ENCODE results near the gene TMEM109. TPM values are rescaled to one million over a fixed set of nuclear protein-coding genes. Genes with fewer than 3 reads are reported as not detected.
"Not testable (repeated sequence)": the region's sequence is repeated elsewhere in the genome, so short reads cannot be mapped to it uniquely, and the experiment has no call there.

Gene TMEM109
- total RNA-seq, 1 experiment from 2014 or later: 43.5 TPM

DNA sequence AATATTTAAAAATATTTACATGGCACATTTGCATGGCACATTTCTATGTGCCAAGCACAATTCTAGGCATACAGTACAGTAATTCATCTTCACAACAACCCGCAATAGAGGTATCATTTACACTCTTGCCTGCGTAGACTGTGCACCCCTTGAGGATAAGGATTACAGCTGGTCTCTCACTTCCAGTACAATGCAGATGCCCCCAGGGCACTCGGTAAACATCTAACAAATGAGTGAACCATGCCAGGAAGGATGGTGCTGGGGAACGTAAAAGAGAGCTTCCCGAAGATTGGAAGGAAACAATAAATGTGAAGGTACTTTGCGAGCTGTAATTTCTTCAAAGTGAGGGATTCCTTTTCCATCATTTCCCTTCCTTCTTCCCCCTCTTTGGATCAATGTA is 8.9 kb upstream of the TMEM109 start:
- in situ Hi-C loops (cut with HindIII; ENCODE audit: low pct_unique_long_range_greater_than_20kb, low sequenced_read_pairs): no loop called here

DNA sequence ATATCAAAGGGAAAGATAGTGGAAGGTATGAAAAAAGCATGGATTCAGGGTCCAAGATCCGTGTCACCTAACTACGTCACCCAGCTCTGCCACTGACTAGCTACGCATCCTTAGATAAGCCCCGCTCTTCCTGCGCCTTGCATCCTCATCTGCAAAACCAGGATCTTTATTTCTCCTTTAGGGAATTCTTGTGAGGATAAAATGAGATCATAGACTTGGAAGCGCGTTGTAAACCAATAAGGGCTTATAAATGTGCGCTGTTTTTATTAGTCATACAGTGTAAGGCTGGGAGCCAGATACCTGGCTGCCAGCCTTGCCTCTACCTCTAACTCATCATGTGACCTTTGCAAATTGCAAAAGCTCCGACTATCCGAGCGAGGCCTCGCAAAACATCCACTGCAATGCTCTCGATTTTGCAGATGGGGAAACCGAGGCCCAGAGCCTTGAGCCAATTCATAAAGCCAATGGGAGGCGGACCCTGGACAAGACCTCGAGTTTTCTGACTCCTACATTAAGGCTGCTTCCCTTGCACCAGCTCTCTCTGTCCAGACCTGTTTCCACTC is 8.3 kb upstream of the TMEM109 start:
- in situ Hi-C loops (cut with HindIII; ENCODE audit: low pct_unique_long_range_greater_than_20kb, low sequenced_read_pairs): no loop called here
- no peak for DNase-seq (ENCODE audit: low read depth, low spot score)

More for the DNA sequence above, 8.9 kb upstream of the TMEM109 start:
- no peak for DNase-seq (ENCODE audit: low read depth, low spot score)

DNA sequence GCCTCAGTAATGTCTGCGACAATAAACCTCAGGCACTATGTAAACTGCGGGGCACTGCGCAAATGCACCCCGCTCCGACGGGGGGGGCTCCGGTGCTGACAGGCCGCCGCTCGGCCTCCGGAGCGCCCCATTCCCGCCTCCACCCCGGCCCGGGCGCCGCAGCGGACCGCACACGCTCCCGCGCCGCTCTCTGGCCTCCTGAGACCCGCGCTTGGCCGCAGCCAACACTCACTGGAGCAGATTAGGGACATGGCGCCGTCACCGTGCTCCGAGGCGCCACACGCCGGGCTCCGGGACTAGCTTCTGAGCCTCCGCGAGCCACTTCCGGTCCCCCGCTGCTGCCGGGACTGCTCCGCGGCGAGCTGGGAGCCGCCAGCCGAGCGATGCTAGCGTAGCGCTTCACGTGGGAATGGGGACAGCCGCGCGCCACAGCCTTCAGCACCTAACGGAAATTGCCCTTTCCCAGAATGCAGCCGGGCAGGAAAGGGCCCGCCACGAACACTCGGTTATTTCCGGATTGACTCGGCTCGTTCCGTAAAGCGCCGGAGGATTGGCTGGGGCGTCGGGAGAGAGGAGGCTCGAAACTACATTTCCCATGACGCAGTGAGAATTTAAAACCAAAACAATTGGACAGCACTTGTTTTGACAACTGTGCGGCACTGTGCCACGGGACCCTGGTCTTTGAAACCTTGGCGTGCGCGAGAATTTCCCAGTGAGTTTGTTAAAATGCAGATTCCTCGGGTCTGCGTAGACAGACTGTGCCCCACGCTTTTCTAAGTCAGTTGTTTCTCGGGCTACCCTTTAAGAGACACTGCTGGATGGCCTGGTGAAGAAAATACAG is 7.6 kb upstream of the TMEM109 start, which contains the start of gene PRPF19:
PRPF19 (minus strand) TSS at position 454 of the 841 bp plus-strand sequence; CDS start at position 251, 203 bp downstream.
- peak; percentile 96 for DNase-seq (ENCODE audit: low read depth, low spot score)
- in situ Hi-C loops (cut with HindIII; ENCODE audit: low pct_unique_long_range_greater_than_20kb, low sequenced_read_pairs): no loop called here

DNA sequence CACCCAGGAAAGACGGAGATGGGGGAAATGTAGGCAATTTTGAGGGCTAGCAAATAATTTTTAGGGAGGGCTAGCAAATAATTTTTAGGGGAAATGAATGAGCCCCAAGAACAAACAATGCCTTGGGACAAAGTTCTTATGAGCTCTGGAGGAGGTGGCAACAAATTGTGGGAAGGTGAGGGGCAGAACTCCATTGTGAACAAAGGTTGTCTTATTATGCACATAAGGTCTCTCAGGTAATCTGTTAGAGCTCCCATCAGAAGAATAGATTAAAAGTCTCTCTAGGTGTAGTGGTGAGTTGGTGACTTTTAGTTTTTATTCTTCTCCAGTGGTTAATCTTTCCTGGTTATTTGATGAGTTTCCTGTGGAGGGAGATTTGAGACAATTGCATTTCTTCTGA is 5.2 kb upstream of the TMEM109 start:
- no peak for DNase-seq (ENCODE audit: low read depth, low spot score)
- in situ Hi-C loops (cut with HindIII; ENCODE audit: low pct_unique_long_range_greater_than_20kb, low sequenced_read_pairs): no loop called here

DNA sequence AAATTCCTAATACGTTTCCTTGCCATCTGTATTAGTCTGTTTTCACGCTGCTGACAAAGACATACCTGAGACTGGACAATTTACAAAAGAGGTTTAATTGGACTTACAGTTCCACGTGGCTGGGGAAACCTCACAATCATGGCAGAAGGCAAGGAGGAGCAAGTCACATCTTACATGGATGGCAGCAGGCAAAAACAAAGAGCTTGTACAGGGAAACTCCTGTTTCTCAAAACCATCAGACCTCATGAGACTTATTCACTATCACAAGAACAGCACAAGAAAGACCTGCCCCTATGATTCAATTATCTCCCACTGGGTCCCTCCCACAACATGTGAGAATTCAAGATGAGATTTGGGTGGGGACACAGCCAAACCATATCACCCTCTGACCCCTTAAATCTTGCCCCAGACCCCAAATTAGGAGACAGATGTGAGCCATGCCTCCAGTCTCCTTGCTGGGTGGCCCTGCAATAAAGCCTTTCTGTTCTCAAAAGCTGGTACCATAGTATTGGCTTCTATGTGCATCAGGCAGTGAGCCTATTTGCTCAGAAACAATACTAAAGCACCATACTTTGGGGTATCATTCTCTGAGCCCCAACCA is 4.2 kb upstream of the TMEM109 start:
- in situ Hi-C loops (cut with HindIII; ENCODE audit: low pct_unique_long_range_greater_than_20kb, low sequenced_read_pairs); DNase-seq (ENCODE audit: low read depth, low spot score): not testable (repeated sequence)

DNA sequence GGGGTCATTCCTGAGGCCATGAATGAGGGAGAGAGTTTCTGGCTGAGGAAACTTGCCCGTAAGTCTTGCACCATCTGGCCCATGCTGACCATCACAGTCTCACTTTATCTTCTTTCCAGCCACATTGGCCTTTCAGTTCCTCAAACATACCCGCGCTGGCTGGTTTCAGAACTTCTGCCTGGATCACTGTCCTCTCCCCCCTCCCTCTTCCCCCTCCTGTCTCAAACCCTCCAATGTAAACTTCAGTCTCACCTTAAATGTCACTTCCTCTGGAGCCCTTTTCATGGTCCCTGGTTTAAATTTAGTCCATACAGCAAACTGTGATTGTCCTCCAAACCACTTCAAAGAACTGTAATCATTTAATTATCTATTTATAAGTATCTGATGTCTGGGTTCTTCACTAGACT is 3.7 kb upstream of the TMEM109 start:
- in situ Hi-C loops (cut with HindIII; ENCODE audit: low pct_unique_long_range_greater_than_20kb, low sequenced_read_pairs): no loop called here
- no peak for DNase-seq (ENCODE audit: low read depth, low spot score)

DNA sequence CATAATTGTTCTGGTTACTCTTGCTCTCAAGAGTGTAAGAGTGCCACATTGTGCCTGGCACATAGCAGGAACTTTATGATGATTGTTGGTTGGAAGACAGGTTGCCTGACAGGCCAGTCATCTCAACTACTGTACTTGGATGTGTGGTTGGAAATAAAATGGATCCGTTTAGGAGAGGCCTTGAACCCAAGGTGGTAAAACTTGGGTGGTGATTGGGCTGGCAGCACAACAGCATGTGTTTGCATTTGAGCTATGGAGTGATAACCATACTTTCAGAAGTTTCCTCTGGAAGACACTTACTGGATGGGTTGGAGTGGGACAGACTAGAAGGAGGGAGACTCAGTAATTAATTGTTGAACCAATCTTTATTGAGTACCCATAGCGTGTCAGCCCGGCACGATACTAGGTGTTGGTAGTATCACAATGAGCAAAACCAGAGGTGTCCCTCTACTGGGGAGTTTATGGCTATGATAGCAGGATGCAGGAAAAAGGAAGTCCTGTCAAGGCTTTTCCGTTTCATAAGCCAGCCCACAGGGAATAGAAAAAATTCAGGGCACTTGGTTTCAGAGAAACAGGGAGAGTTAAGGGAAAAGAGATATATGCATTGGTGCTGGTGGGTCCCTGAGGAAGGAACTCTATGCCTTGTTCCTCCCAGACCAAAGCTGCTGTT is 3.1 kb upstream of the TMEM109 start:
- DNase-seq (ENCODE audit: low read depth, low spot score): no peak
- in situ Hi-C loops (cut with HindIII; ENCODE audit: low pct_unique_long_range_greater_than_20kb, low sequenced_read_pairs): no loop called here

DNA sequence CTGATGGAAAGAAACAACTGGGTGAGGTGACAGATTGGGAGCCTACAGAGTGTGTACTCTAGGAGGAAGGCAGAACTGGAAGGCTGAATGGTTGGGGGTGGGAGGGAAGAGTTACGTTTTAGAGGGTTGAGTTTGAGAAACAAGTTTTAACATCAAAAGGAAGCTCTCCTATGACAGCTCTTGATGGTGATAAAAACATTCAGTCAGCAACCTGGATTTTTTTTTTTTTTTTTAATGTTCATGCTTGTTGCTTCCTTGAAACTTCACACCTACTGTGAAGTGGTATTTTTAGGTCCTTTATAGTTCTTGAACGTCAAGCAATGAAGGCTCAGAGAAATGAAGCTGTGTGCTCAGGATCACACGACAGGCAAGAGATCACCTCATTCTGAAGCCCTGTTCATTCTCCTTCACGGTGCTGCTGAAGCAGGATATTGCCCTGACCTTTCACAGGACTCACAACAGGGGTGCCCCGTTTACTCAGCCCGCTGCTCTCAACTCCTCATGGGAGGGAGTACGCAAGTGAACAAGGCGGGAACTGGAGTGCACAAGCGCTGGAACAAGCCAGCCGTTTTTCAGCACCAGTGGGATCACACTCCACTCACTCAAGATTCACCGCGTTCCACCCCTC is 1.6 kb upstream of the TMEM109 start:
- in situ Hi-C loops (cut with HindIII; ENCODE audit: low pct_unique_long_range_greater_than_20kb, low sequenced_read_pairs): no loop called here
- DNase-seq (ENCODE audit: low read depth, low spot score): no peak

DNA sequence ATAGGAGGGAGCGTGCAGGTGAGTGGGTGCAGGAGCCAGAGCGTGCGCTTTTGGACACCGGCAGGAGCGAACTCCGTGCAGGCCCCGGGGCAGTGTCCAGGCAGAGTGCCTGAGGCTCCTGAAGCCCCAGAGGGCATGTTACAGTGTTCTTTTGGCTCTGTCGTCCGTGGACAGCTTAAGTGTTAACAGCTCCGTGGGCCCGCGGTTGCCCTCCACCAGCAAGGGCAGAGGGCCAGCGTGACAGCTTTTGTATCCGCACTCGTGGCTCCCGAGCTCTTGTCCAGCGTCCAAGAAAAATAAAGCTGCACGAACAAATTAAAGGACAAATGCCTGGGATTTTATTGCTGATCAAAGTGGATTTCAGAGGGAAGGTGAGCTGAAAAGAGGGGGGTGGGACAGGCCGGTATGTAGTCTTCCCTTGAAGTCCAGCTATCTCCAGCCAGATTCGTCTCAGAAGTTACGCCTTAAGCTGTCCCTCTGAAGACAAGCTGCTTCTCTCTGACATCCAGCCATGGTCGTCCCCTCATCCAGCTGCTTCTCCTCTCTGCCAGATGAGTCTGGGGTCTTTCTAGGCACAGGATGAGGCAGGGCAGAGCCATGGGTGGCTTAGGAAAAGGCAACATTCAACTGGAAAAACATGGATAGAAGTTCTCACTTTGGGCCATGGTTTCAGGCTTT is 968 bp upstream of the TMEM109 start:
- DNase-seq (ENCODE audit: low read depth, low spot score): no peak
- in situ Hi-C loops (cut with HindIII; ENCODE audit: low pct_unique_long_range_greater_than_20kb, low sequenced_read_pairs): no loop called here

DNA sequence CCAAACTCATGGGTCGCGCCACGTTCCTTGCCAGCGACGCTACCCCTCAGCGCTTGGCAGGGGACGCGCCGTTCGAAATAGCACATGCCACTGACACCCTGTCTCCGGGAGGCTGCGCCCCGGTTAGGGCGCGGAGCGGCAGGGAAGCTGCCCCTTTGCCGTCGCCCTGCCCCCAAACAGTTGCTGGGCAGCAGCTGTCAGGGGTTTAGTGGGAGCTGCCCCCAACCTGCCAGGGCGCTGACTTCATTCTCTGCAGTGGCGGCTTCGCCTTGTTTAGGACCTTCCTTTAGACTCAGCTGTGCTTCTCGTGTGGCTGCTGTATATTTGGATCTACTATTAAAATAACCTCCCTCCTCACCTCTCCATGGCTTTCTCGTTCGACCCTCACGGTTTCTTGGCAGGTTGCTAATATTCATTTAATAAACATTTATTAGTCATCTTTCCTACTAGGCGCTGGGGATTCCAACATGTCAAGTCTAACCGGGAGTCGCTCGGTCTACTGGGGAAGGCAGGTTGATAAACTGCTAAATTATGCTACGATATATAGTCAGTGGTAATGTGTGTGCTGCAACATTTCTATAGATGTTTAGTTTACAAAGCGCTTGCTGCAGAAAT is 782 bp downstream of the TMEM109 start:
- in situ Hi-C loops (cut with HindIII; ENCODE audit: low pct_unique_long_range_greater_than_20kb, low sequenced_read_pairs): no loop called here
- no peak for DNase-seq (ENCODE audit: low read depth, low spot score)

DNA sequence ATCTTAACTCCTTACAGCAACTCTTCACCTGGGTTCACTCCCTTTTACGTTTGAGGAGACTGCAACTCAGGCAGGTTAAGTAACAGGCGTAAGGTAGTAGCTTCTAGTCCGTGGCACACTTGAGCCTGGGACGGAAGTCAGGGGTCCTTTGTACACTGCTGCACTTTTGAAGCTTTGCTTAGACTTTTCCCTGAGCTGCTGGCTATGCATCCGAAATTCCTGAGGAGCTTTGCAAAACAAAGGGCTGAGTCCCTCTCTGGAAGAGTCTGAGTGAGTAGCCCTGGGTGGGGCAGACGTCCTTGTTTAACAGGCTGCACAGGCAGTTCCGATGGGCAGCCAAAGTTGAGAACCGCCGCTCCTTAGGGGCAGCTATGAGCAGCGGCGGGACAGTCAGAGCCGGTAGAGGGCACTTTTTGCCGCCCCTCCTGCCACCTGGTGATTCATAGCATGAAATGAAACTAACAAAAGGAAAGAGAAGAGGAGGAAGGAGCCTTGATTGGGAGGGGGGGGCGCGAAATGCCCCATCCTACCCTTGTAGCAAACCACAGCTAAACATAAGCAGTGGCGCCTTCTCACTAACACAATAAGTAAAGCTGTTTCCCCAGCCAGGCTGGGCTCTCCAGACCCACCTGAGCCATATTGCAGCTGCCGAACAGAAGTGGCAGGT is 1.4 kb downstream of the TMEM109 start:
- in situ Hi-C loops (cut with HindIII; ENCODE audit: low pct_unique_long_range_greater_than_20kb, low sequenced_read_pairs): no loop called here
- peak; percentile 30 for DNase-seq (ENCODE audit: low read depth, low spot score)

DNA sequence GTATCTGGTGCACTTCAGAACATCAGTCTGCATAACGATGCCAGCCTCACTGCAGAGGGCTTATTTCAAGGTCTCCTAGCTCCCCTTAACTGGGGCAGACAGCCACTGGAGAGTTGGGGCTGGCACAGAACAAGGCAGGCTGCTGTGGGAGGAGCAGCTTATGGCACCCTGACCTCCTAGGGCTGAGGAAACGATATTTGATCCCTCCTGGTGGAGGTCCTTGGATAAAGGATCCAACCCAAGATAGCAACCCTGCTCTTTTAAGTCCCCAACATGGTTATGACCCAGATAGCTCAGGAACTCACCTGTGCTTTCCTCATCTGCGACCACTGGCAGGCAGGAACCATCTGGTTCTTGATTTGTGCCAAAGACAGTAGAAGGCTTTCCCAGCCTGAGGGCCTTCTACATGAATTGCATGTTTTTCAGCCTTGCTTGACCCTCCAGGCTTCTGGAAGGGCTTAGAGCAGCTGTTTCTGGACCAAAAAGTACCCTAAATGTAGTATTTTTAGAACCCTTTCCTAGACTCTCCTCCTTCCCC is 2.8 kb downstream of the TMEM109 start:
- in situ Hi-C loops (cut with HindIII; ENCODE audit: low pct_unique_long_range_greater_than_20kb, low sequenced_read_pairs): no loop called here
- no peak for DNase-seq (ENCODE audit: low read depth, low spot score)

DNA sequence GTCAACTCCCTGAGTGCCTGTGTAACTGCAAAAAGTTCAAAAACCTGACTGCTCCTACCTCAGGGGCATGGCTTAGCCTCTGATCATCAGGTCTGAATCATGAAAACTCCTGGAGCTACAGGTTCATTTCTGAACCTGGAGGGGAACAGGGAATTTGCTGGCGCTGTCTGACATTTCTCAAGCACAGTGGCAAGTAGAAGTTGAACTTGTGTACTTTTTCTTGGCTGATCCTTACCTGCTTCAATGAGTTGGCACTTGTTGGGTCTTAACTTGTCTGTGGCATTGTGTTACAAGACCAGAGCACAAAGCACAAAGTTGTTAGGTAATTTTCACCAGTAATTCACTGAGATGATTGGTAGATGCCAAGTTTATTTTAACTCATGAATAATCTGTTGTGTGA is 3.3 kb downstream of the TMEM109 start:
- in situ Hi-C loops (cut with HindIII; ENCODE audit: low pct_unique_long_range_greater_than_20kb, low sequenced_read_pairs): no loop called here
- no peak for DNase-seq (ENCODE audit: low read depth, low spot score)

DNA sequence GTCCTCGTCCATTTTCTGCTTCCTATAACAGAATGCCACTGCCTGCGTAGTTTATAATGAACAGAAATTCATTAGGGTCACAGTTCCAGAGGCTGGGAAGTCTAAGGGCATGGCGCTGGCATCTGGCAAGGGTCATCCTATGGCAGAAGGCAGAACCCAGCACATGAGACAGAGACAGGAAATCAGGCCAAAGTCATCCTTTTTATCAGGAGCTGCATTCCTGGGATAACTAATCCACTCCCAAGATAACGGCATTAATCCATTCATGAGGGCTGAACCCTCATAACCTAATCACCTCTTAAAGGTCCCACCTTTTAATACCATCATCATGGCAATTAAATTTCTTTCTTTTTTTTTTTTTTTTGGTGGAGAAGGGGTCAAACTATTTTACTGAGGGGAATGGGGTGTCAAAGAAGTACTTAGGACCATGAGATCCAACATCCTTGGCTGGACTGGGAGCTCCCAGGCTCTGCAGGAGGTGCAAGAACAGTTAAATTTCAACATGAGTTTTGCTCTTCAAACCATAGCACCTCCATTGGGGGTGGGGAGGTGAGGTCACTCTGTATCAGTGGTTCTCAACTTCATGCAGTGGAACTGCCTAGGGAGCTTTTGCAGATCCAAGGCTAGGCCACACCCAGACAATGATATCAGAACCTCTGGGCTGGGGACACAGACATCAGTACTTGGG is 4.4 kb downstream of the TMEM109 start:
- in situ Hi-C loops (cut with HindIII; ENCODE audit: low pct_unique_long_range_greater_than_20kb, low sequenced_read_pairs): no loop called here
- no peak for DNase-seq (ENCODE audit: low read depth, low spot score)

DNA sequence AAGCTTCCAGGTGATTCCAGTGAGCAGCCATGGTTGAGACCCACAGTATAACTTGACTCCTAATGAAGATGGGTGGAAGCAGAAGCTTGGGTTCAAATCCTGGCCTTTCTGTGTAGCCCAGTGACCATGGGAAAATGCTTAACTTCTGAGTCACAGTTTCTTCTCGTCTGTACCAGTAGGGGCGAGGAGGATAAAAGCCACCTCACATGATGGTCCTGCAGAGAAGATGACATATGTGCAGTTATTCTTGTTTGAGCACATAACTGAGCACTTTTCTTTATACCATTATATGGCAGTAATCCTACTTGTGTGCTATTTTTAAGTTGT is 4.9 kb downstream of the TMEM109 start:
- in situ Hi-C loops (cut with HindIII; ENCODE audit: low pct_unique_long_range_greater_than_20kb, low sequenced_read_pairs): no loop called here
- peak; percentile 27 for DNase-seq (ENCODE audit: low read depth, low spot score)

DNA sequence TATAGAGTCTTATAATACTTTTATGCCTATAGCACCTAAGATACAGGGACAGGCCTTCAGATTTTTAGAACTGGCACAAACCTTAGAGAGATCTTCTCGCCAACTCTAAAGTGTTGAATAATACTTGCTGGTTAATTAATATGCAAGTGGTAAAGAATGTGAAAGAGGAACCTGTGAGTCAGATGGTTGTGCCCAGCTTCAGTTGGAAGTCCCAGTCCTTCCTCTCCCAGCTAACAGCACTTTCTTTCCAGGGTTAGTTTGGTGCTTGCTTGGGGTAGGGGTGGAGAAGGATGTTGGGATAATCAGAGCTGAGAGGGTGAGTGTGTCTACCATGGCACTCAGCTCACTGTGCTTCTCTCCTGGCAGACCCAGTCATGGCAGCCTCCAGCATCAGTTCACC is 5.4 kb downstream of the TMEM109 start:
- no peak for DNase-seq (ENCODE audit: low read depth, low spot score)
- in situ Hi-C loops (cut with HindIII; ENCODE audit: low pct_unique_long_range_greater_than_20kb, low sequenced_read_pairs): no loop called here
